Colonic mucosa (tissue), 4 donors: ENCODE data around the gene BMP2. TPM values are rescaled to one million over a fixed set of nuclear protein-coding genes. Genes with fewer than 3 reads are reported as not detected.

Source experiments
- DNase-seq: peaks from one replicate; pipeline ENCODE4 v3.0.0-alpha.2; 2020
- H3K27ac ChIP-seq: fragments of 200-600 bp; one replicate; pipeline ENCODE4 v1.8.0; 2021
- H3K27me3 ChIP-seq: fragments of 200-600 bp; one replicate; pipeline ENCODE4 v1.8.0; 2021
- H3K36me3 ChIP-seq: fragments of 200-600 bp; one replicate; pipeline ENCODE4 v1.8.0; 2021
- H3K4me1 ChIP-seq: fragments of 200-600 bp; one replicate; pipeline ENCODE4 v1.8.0; 2021; ENCODE audit warnings: mild to moderate bottlenecking
- H3K4me3 ChIP-seq: fragments of 200-600 bp; one replicate; pipeline ENCODE4 v1.8.0; 2021
- H3K9ac ChIP-seq, 2 donors: one replicate each; pipeline ENCODE4 v1.7.0; 2013; ENCODE audit warnings: control low read depth in 2 of 2, low read depth in 2 of 2, low read length in 2 of 2
- H3K9me3 ChIP-seq: fragments of 200-600 bp; one replicate; pipeline ENCODE4 v1.8.0; 2021
- intact Hi-C: fragments of 100-400 bp; cut with DNase I; formaldehyde crosslinking; loops from one replicate; pipeline ENCODE4 v1.14.1; 2022
- total RNA-seq, 2 donors: library from RNA; stranded (reverse); fragmentation: NEBNext Ultra II Directional in 1 of 2; extraction: Animal tissue kit (Norgen Biotek cat#: 25700) in 1 of 2; gene quantifications; one replicate each; pipeline ENCODE4 v1.2.1, GENCODE V29; 2021
- TF ChIP-seq, protein P1 (sequence below): fragments of 200-600 bp; IDR thresholded peaks from one replicate; pipeline ENCODE4 v1.8.0; 2022; ENCODE audit warnings: antibody characterized with exemption, mild to moderate bottlenecking
- donor health status: healthy.
- donor health status: DM: no; HTN: no; CAD: no.
- donor health status: DM: no; HTN: no; CAD: no.

BMP2 gene
- total RNA-seq, 2 donors from 2014 or later: 25.3 to 57.3 TPM

DNA sequence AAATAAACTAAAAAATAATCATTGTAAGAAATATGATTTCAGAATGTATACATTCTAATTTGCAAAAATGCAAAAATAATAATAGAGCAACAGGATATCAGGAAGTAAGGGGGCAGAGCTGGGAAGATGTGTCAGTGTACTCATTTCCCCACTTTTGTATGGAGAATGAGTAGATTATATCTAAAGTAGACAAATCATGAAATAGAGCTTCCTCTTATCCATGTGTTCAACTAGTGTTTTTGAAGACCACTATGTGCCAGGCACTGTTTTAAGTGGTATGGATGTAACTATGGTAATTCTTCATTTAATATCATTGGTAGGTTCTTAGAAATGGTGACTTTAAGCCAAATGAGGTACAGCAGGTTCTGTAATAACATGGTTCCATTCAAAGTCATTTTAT lies 17.0 kb upstream of the BMP2 start:
- Histone ChIP-seq H3K27ac (no peak overlapping the region), H3K4me3 (no peak overlapping the region), H3K27me3 (no peaks in the 10 kb centered on the region), H3K4me1 (no peaks in the 10 kb centered on the region), H3K36me3 (no peaks in the 10 kb centered on the region), H3K9me3 (no peaks in the 10 kb centered on the region), H3K9ac (no peak overlapping the region)
- intact Hi-C loops: no loop called here
- TF ChIP-seq, protein P1, sequence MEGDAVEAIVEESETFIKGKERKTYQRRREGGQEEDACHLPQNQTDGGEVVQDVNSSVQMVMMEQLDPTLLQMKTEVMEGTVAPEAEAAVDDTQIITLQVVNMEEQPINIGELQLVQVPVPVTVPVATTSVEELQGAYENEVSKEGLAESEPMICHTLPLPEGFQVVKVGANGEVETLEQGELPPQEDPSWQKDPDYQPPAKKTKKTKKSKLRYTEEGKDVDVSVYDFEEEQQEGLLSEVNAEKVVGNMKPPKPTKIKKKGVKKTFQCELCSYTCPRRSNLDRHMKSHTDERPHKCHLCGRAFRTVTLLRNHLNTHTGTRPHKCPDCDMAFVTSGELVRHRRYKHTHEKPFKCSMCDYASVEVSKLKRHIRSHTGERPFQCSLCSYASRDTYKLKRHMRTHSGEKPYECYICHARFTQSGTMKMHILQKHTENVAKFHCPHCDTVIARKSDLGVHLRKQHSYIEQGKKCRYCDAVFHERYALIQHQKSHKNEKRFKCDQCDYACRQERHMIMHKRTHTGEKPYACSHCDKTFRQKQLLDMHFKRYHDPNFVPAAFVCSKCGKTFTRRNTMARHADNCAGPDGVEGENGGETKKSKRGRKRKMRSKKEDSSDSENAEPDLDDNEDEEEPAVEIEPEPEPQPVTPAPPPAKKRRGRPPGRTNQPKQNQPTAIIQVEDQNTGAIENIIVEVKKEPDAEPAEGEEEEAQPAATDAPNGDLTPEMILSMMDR: no peak
- no peak for DNase-seq

GRCh38 chr20:6756693-6757595 lies 10.5 kb upstream of the BMP2 start:
- Histone ChIP-seq H3K4me3 (no peak overlapping the region), H3K36me3 (no peaks in the 10 kb centered on the region), H3K27me3 (no peaks in the 10 kb centered on the region), H3K4me1 (no peaks in the 10 kb centered on the region), H3K9me3 (no peaks in the 10 kb centered on the region), H3K27ac (no peak overlapping the region), H3K9ac (no peak overlapping the region)
- DNase-seq: no peak
- intact Hi-C loops: no loop called here
- TF ChIP-seq, protein P1: no peak

GRCh38 chr20:6764619-6765018 lies 2.9 kb upstream of the BMP2 start:
- Histone ChIP-seq H3K36me3 (no peaks in the 10 kb centered on the region), H3K27me3 (no peaks in the 10 kb centered on the region), H3K9ac (no peak overlapping the region), H3K9me3 (no peaks in the 10 kb centered on the region), H3K4me1 (peaks cover 2% of the 10 kb centered on the region), H3K4me3 (no peak overlapping the region), H3K27ac (no peak overlapping the region)
- intact Hi-C loops: loop anchor here (5.0 kb wide), 1 partner anchor 127 kb away; no protein-coding TSS in a partner anchor
- DNase-seq: no peak
- TF ChIP-seq, protein P1: no peak

- H3K36me3 ChIP-seq: no peaks in the 10 kb centered on the region
- no peak for DNase-seq
- H3K27me3 ChIP-seq: no peaks in the 10 kb centered on the region
- H3K27ac ChIP-seq: peak overlapping the region; percentile 76
- intact Hi-C loops: no loop called here
- H3K4me1 ChIP-seq: peaks cover 2% of the 10 kb centered on the region
- H3K4me3 ChIP-seq: no peak overlapping the region
- peak overlapping the region in 1 of 2 donors; percentile 51 for H3K9ac ChIP-seq
- TF ChIP-seq, protein P1: peak; percentile 44
- H3K9me3 ChIP-seq: no peaks in the 10 kb centered on the region
These were observed 1.9 kb upstream of the BMP2 start for GRCh38 chr20:6765469-6766058.

GRCh38 chr20:6766433-6766832 lies 1.1 kb upstream of the BMP2 start:
- DNase-seq: peak; percentile 58
- Histone ChIP-seq H3K27ac (peak overlapping the region; percentile 76), H3K27me3 (no peaks in the 10 kb centered on the region), H3K4me3 (no peak overlapping the region), H3K36me3 (no peaks in the 10 kb centered on the region), H3K9ac (peak overlapping the region in 1 of 2 donors; percentile 53), H3K9me3 (no peaks in the 10 kb centered on the region), H3K4me1 (peaks cover 2% of the 10 kb centered on the region)
- intact Hi-C loops: no loop called here
- TF ChIP-seq, protein P1: no peak
